Measurements from ENCODE around the gene KCTD5. TPM values are rescaled to one million over a fixed set of nuclear protein-coding genes. Genes with fewer than 3 reads are reported as not detected.
"Not testable (repeated sequence)": the region's sequence is repeated elsewhere in the genome, so short reads cannot be mapped to it uniquely, and the experiment has no call there.

Gene KCTD5
- total RNA-seq, 8 experiments from 2014 or later: 17.6 to 30.0 (median 26.2) TPM

- 17 to 75% (median 40%) methylated on average over 2 to 8 of the region's 21 CpGs; no CpG with 5 or more reads in 5 of the 10 experiments for WGBS, 10 experiments
- peak in 6 of 8 experiments; percentile 14 to 65 (median 46) for ATAC-seq (replicated peaks in 6 of 8)
- H3K4me1 ChIP-seq (replicated peaks in 1 of 2); H3K4me3 ChIP-seq; in situ Hi-C loops (cut with MboI; ENCODE audit: low pct_unique_long_range_greater_than_20kb in 2 of 9, low sequenced_read_pairs in 9 of 9, unreplicated experiment in 9 of 9); H3K27ac ChIP-seq: not testable (repeated sequence)
Measured at GRCh38 chr16:2660755-2661373, 21.5 kb upstream of the KCTD5 start.

GRCh38 chr16:2663553-2664546, 18.5 kb upstream of the KCTD5 start:
- in situ Hi-C loops (cut with MboI; ENCODE audit: low pct_unique_long_range_greater_than_20kb in 2 of 9, low sequenced_read_pairs in 9 of 9, unreplicated experiment in 9 of 9): no loop called here
- WGBS, 10 experiments: 19 to 88% (median 75%) methylated on average over 3 to 18 of the region's 23 CpGs
- Histone ChIP-seq H3K4me3 (no peak overlapping the region), H3K27ac (no peak overlapping the region), H3K4me1 (replicated peaks in 1 of 2) (no peaks in the 10 kb centered on the region)
- peak in 1 of 8 experiments; percentile 91 for ATAC-seq (replicated peaks in 6 of 8)

GRCh38 chr16:2664574-2664982, 17.7 kb upstream of the KCTD5 start:
- ATAC-seq (replicated peaks in 6 of 8): no peak
- WGBS, 10 experiments: 58 to 94% (median 83%) methylated on average over 1 to 8 of the region's 9 CpGs; no CpG with 5 or more reads in 1 of the 10 experiments
- Histone ChIP-seq H3K4me3 (no peak overlapping the region), H3K27ac (no peak overlapping the region), H3K4me1 (replicated peaks in 1 of 2) (peaks cover 0 to 1% of the 10 kb centered on the region in 2 donors)
- in situ Hi-C loops (cut with MboI; ENCODE audit: low pct_unique_long_range_greater_than_20kb in 2 of 9, low sequenced_read_pairs in 9 of 9, unreplicated experiment in 9 of 9): no loop called here

GRCh38 chr16:2666671-2667070, 15.7 kb upstream of the KCTD5 start:
- in situ Hi-C loops (cut with MboI; ENCODE audit: low pct_unique_long_range_greater_than_20kb in 2 of 9, low sequenced_read_pairs in 9 of 9, unreplicated experiment in 9 of 9); ATAC-seq (replicated peaks in 6 of 8); H3K27ac ChIP-seq; H3K4me3 ChIP-seq; H3K4me1 ChIP-seq (replicated peaks in 1 of 2): not testable (repeated sequence)
- WGBS, 10 experiments: 60 to 97% (median 71%) methylated on average over 1 to 5 of the region's 7 CpGs; no CpG with 5 or more reads in 4 of the 10 experiments

- in situ Hi-C loops (cut with MboI; ENCODE audit: low pct_unique_long_range_greater_than_20kb in 2 of 9, low sequenced_read_pairs in 9 of 9, unreplicated experiment in 9 of 9); ATAC-seq (replicated peaks in 6 of 8); H3K27ac ChIP-seq: not testable (repeated sequence)
- Histone ChIP-seq H3K4me3 (peak overlapping the region in 4 of 5 donors; percentile 8 to 26 (median 20)), H3K4me1 (replicated peaks in 1 of 2) (peaks cover 9 to 12% of the 10 kb centered on the region in 2 donors)
- no CpG with 5 or more reads among the region's 10 CpGs for WGBS, 10 experiments
Measured at GRCh38 chr16:2669587-2669986, 12.7 kb upstream of the KCTD5 start.

GRCh38 chr16:2670017-2670416, 12.3 kb upstream of the KCTD5 start:
- H3K4me3 ChIP-seq: peak overlapping the region in 4 of 5 donors; percentile 8 to 26 (median 20)
- peaks cover 9 to 12% of the 10 kb centered on the region in 2 donors for H3K4me1 ChIP-seq (replicated peaks in 1 of 2)
- in situ Hi-C loops (cut with MboI; ENCODE audit: low pct_unique_long_range_greater_than_20kb in 2 of 9, low sequenced_read_pairs in 9 of 9, unreplicated experiment in 9 of 9); H3K27ac ChIP-seq; ATAC-seq (replicated peaks in 6 of 8): not testable (repeated sequence)
- 0 to 20% (median 3%) methylated on average over 1 to 5 of the region's 15 CpGs; no CpG with 5 or more reads in 7 of the 10 experiments for WGBS, 10 experiments

- in situ Hi-C loops (cut with MboI; ENCODE audit: low pct_unique_long_range_greater_than_20kb in 2 of 9, low sequenced_read_pairs in 9 of 9, unreplicated experiment in 9 of 9): not testable (repeated sequence)
Measured at GRCh38 chr16:2671193-2671592, 11.1 kb upstream of the KCTD5 start.

GRCh38 chr16:2671741-2672140, 10.6 kb upstream of the KCTD5 start:
- H3K4me3 ChIP-seq: peak overlapping the region in 1 of 5 donors; percentile 30
- in situ Hi-C loops (cut with MboI; ENCODE audit: low pct_unique_long_range_greater_than_20kb in 2 of 9, low sequenced_read_pairs in 9 of 9, unreplicated experiment in 9 of 9): no loop called here
- ATAC-seq (replicated peaks in 6 of 8): no peak
- WGBS, 10 experiments: 65 to 100% (median 85%) methylated on average over 1 to 11 of the region's 13 CpGs; no CpG with 5 or more reads in 2 of the 10 experiments
- no peak overlapping the region for H3K27ac ChIP-seq
- H3K4me1 ChIP-seq (replicated peaks in 1 of 2): peaks cover 9 to 12% of the 10 kb centered on the region in 2 donors

More at GRCh38 chr16:2671193-2671592, 11.1 kb upstream of the KCTD5 start:
- peaks cover 9 to 12% of the 10 kb centered on the region in 2 donors for H3K4me1 ChIP-seq (replicated peaks in 1 of 2)
- not testable (repeated sequence) for H3K4me3 ChIP-seq; ATAC-seq (replicated peaks in 6 of 8); H3K27ac ChIP-seq
- 100% methylated on average over 1 of the region's 10 CpGs; no CpG with 5 or more reads in 9 of the 10 experiments for WGBS, 10 experiments

GRCh38 chr16:2673066-2673999, 9.0 kb upstream of the KCTD5 start:
- peak; percentile 90 to 96 (median 95) for ATAC-seq (replicated peaks in 6 of 8)

GRCh38 chr16:2675021-2675420, 7.3 kb upstream of the KCTD5 start:
- Histone ChIP-seq H3K27ac (no peak overlapping the region), H3K4me3 (no peak overlapping the region), H3K4me1 (replicated peaks in 1 of 2) (peaks cover 6 to 7% of the 10 kb centered on the region in 2 donors)
- WGBS, 10 experiments: 47 to 90% (median 75%) methylated on average over 1 to 5 of the region's 7 CpGs; no CpG with 5 or more reads in 4 of the 10 experiments
- no peak for ATAC-seq (replicated peaks in 6 of 8)
- in situ Hi-C loops (cut with MboI; ENCODE audit: low pct_unique_long_range_greater_than_20kb in 2 of 9, low sequenced_read_pairs in 9 of 9, unreplicated experiment in 9 of 9): no loop called here

More at GRCh38 chr16:2673066-2673999, 9.0 kb upstream of the KCTD5 start:
- 0 to 28% (median 9%) methylated on average over 5 to 16 of the region's 107 CpGs; no CpG with 5 or more reads in 2 of the 10 experiments for WGBS, 10 experiments
- Histone ChIP-seq H3K4me1 (replicated peaks in 1 of 2) (peaks cover 9 to 12% of the 10 kb centered on the region in 2 donors), H3K27ac (peak overlapping the region; percentile 66 to 77), H3K4me3 (peak overlapping the region; percentile 53 to 84 (median 76))
- in situ Hi-C loops (cut with MboI; ENCODE audit: low pct_unique_long_range_greater_than_20kb in 2 of 9, low sequenced_read_pairs in 9 of 9, unreplicated experiment in 9 of 9): no loop called here

- in situ Hi-C loops (cut with MboI; ENCODE audit: low pct_unique_long_range_greater_than_20kb in 2 of 9, low sequenced_read_pairs in 9 of 9, unreplicated experiment in 9 of 9): no loop called here
- Histone ChIP-seq H3K27ac (no peak overlapping the region), H3K4me3 (no peak overlapping the region), H3K4me1 (replicated peaks in 1 of 2) (peaks cover 6 to 7% of the 10 kb centered on the region in 2 donors)
- WGBS, 10 experiments: 0 to 100% (median 79%) methylated on average over 1 to 10 of the region's 16 CpGs; no CpG with 5 or more reads in 2 of the 10 experiments
- ATAC-seq (replicated peaks in 6 of 8): no peak
Measured at GRCh38 chr16:2675714-2676113, 6.6 kb upstream of the KCTD5 start.

GRCh38 chr16:2676937-2677336, 5.4 kb upstream of the KCTD5 start:
- peaks cover 8 to 11% of the 10 kb centered on the region in 2 donors for H3K4me1 ChIP-seq (replicated peaks in 1 of 2)
- in situ Hi-C loops (cut with MboI; ENCODE audit: low pct_unique_long_range_greater_than_20kb in 2 of 9, low sequenced_read_pairs in 9 of 9, unreplicated experiment in 9 of 9); H3K4me3 ChIP-seq; ATAC-seq (replicated peaks in 6 of 8); H3K27ac ChIP-seq: not testable (repeated sequence)
- 90 to 100% (median 100%) methylated on average over 1 to 3 of the region's 3 CpGs; no CpG with 5 or more reads in 2 of the 10 experiments for WGBS, 10 experiments
